Measurements from ENCODE around the gene TMEM41B.

DNA sequence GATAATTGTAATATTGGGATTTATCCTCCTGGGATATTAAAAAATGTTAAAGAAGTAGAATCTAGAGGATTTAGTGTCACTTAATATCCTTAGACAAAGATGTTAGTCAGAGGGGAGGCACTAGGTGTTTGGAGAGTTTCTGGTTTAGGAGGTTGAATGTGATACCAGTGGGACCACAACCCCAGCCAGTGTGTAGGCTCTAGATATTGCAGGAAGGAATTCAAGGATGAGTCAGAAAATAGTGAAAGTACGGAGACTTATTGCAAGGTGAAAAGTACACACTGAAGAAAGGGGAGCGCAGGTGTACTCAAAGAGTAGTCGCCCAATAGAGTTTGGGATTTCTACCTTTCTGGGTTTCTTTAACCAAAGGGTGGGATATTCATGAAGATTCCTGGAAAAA lies 5.7 kb upstream of the TMEM41B start:
- no peak for TF ChIP-seq SP1 (IDR thresholded peaks at IDR 0.05; ENCODE audit: low read depth)
- TF ChIP-seq POLR2A (IDR thresholded peaks at IDR 0.05; ENCODE audit: borderline replicate concordance, extremely low read depth, insufficient read depth, insufficient read length), result no peak
- TF ChIP-seq POLR2AphosphoS5 (IDR thresholded peaks at IDR 0.05; ENCODE audit: low read depth, low read length), result no peak
- TF ChIP-seq, protein P1, sequence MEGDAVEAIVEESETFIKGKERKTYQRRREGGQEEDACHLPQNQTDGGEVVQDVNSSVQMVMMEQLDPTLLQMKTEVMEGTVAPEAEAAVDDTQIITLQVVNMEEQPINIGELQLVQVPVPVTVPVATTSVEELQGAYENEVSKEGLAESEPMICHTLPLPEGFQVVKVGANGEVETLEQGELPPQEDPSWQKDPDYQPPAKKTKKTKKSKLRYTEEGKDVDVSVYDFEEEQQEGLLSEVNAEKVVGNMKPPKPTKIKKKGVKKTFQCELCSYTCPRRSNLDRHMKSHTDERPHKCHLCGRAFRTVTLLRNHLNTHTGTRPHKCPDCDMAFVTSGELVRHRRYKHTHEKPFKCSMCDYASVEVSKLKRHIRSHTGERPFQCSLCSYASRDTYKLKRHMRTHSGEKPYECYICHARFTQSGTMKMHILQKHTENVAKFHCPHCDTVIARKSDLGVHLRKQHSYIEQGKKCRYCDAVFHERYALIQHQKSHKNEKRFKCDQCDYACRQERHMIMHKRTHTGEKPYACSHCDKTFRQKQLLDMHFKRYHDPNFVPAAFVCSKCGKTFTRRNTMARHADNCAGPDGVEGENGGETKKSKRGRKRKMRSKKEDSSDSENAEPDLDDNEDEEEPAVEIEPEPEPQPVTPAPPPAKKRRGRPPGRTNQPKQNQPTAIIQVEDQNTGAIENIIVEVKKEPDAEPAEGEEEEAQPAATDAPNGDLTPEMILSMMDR (IDR thresholded peaks at IDR 0.05 in 2 of 3, conservative IDR thresholded peaks at IDR 0.05 in 1 of 3; ENCODE audit: borderline replicate concordance in 1 of 3, insufficient read depth in 1 of 3, low read depth in 2 of 3, low read length in 2 of 3), result no peak
- TF ChIP-seq, protein P2, sequence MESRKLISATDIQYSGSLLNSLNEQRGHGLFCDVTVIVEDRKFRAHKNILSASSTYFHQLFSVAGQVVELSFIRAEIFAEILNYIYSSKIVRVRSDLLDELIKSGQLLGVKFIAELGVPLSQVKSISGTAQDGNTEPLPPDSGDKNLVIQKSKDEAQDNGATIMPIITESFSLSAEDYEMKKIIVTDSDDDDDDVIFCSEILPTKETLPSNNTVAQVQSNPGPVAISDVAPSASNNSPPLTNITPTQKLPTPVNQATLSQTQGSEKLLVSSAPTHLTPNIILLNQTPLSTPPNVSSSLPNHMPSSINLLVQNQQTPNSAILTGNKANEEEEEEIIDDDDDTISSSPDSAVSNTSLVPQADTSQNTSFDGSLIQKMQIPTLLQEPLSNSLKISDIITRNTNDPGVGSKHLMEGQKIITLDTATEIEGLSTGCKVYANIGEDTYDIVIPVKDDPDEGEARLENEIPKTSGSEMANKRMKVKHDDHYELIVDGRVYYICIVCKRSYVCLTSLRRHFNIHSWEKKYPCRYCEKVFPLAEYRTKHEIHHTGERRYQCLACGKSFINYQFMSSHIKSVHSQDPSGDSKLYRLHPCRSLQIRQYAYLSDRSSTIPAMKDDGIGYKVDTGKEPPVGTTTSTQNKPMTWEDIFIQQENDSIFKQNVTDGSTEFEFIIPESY (IDR thresholded peaks at IDR 0.05; ENCODE audit: extremely low read depth, insufficient replicate concordance, low read length), result no peak
- TF ChIP-seq SIN3A (IDR thresholded peaks at IDR 0.05; ENCODE audit: low read depth), result no peak
- no peak for TF ChIP-seq ZNF274 (IDR thresholded peaks at IDR 0.05; ENCODE audit: low read depth, low read length)
- no peak for TF ChIP-seq RAD21 (IDR thresholded peaks at IDR 0.05; ENCODE audit: low read depth)
- TF ChIP-seq, protein P3, sequence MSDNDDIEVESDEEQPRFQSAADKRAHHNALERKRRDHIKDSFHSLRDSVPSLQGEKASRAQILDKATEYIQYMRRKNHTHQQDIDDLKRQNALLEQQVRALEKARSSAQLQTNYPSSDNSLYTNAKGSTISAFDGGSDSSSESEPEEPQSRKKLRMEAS (IDR thresholded peaks at IDR 0.05), result no peak

Data from HCT116 (cell line).